ENCODE measurements around the gene ZFP28. TPM values are rescaled to one million over a fixed set of nuclear protein-coding genes. Genes with fewer than 3 reads are reported as not detected.

ZFP28 gene
- total RNA-seq, 1 experiment from 2014 or later: 3.1 TPM

- DNase-seq (ENCODE audit: low read depth): no peak
Measured at GRCh38 chr19:56595548-56595899, 56.8 kb downstream of the ZFP28 start.

GRCh38 chr19:56596676-56597075 is 57.9 kb downstream of the ZFP28 start:
- DNase-seq (ENCODE audit: low read depth): no peak

- no peak for DNase-seq (ENCODE audit: low read depth)
Measured at GRCh38 chr19:56597696-56598095, 58.9 kb downstream of the ZFP28 start.

- DNase-seq (ENCODE audit: low read depth): no peak
Measured at GRCh38 chr19:56601375-56601774, 62.6 kb downstream of the ZFP28 start.

GRCh38 chr19:56603829-56604228 is 65.1 kb downstream of the ZFP28 start:
- DNase-seq (ENCODE audit: low read depth): no peak

Other genes with a start within 250 kb of the ZFP28 start
- gene ZSCAN5A, start 224.1 kb upstream of the ZFP28 start, total RNA-seq (2014; rRNA removed; shearing (Covaris generic)): 20.7 TPM in 2 replicates
- 2.0 and 4.6 TPM in 2 replicates for gene ZNF582, start 145.4 kb upstream of the ZFP28 start, total RNA-seq (2014; rRNA removed; shearing (Covaris generic))
- 3.9 and 4.1 TPM in 2 replicates for gene ZNF583, start 134.6 kb upstream of the ZFP28 start, total RNA-seq (2014; rRNA removed; shearing (Covaris generic))
- 1.4 and 8.1 TPM in 2 replicates for gene ZNF667, start 61.6 kb upstream of the ZFP28 start, total RNA-seq (2014; rRNA removed; shearing (Covaris generic))
- 0.12 and 0.34 TPM in 2 replicates for gene ZNF471, start 31.1 kb upstream of the ZFP28 start, total RNA-seq (2014; rRNA removed; shearing (Covaris generic))
- gene ZNF470, start 28.5 kb downstream of the ZFP28 start, total RNA-seq (2014; rRNA removed; shearing (Covaris generic)): 1.2 TPM in 2 replicates
- gene ZNF71, start 56.4 kb downstream of the ZFP28 start, total RNA-seq (2014; rRNA removed; shearing (Covaris generic)): 3.9 and 6.2 TPM in 2 replicates
- not detected in 2 replicates for gene SMIM17, start 104.2 kb downstream of the ZFP28 start, total RNA-seq (2014; rRNA removed; shearing (Covaris generic))
- gene ZNF835, start 132.8 kb downstream of the ZFP28 start, total RNA-seq (2014; rRNA removed; shearing (Covaris generic)): 0.40 and 1.3 TPM in 2 replicates

All from Daoy (cell line).